Measurements from ENCODE around the gene PLEKHG2. TPM values are rescaled to one million over a fixed set of nuclear protein-coding genes. Genes with fewer than 3 reads are reported as not detected.

The PLEKHG2 gene
- total RNA-seq, 1 donor from 2014 or later: 11.6 TPM

- ATAC-seq (peak; percentile 60), DNase-seq (peak; percentile 99)
- intact Hi-C loops (cut with micrococcal nuclease): no loop called here
These were observed 8.8 kb upstream of the PLEKHG2 start for GRCh38 chr19:39403331-39404312.

GRCh38 chr19:39405261-39405957, 7.1 kb upstream of the PLEKHG2 start:
- ATAC-seq (no peak), DNase-seq (no peak)
- intact Hi-C loops (cut with micrococcal nuclease): no loop called here

GRCh38 chr19:39405958-39406655, 6.4 kb upstream of the PLEKHG2 start:
- peak; percentile 0 for ATAC-seq
- intact Hi-C loops (cut with micrococcal nuclease): no loop called here
- no peak for DNase-seq

- intact Hi-C loops (cut with micrococcal nuclease): no loop called here
- peak; percentile 47 for ATAC-seq
- peak; percentile 94 for DNase-seq
These were observed 5.6 kb upstream of the PLEKHG2 start, which contains the start of gene ZFP36 for GRCh38 chr19:39406656-39407409. TSS of gene ZFP36 (plus strand) at chr19:39406847. CDS start at chr19:39406905, 58 bp downstream.

- DNase-seq (no peak), ATAC-seq (no peak)
These were observed 5.1 kb upstream of the PLEKHG2 start for GRCh38 chr19:39407410-39407659.

GRCh38 chr19:39407660-39408391, 4.6 kb upstream of the PLEKHG2 start:
- ATAC-seq: no peak
- intact Hi-C loops (cut with micrococcal nuclease): no loop called here

More at GRCh38 chr19:39407410-39407659, 5.1 kb upstream of the PLEKHG2 start:
- intact Hi-C loops (cut with micrococcal nuclease): no loop called here

GRCh38 chr19:39408392-39409207, 3.9 kb upstream of the PLEKHG2 start:
- DNase-seq: no peak
- no peak for ATAC-seq
- intact Hi-C loops (cut with micrococcal nuclease): no loop called here

More at GRCh38 chr19:39407660-39408391, 4.6 kb upstream of the PLEKHG2 start:
- peak; percentile 69 for DNase-seq

GRCh38 chr19:39409208-39410016, 3.1 kb upstream of the PLEKHG2 start:
- intact Hi-C loops (cut with micrococcal nuclease): loop anchor here (2.0 kb wide), 1 partner anchor 13 kb away; no protein-coding TSS in a partner anchor
- ATAC-seq: peak; percentile 54
- DNase-seq: peak; percentile 96

GRCh38 chr19:39410017-39410830, 2.2 kb upstream of the PLEKHG2 start:
- DNase-seq: peak; percentile 92
- intact Hi-C loops (cut with micrococcal nuclease): loop anchor here (2.0 kb wide), 1 partner anchor 13 kb away; no protein-coding TSS in a partner anchor
- peak; percentile 39 for ATAC-seq

GRCh38 chr19:39410831-39411080, 1.7 kb upstream of the PLEKHG2 start:
- ATAC-seq (no peak), DNase-seq (no peak)
- intact Hi-C loops (cut with micrococcal nuclease): loop anchor here (2.0 kb wide), 1 partner anchor 14 kb away; no protein-coding TSS in a partner anchor

GRCh38 chr19:39411081-39411831, 1.2 kb upstream of the PLEKHG2 start:
- DNase-seq (no peak), ATAC-seq (no peak)
- intact Hi-C loops (cut with micrococcal nuclease): loop anchor here (2.0 kb wide), 1 partner anchor 14 kb away; no protein-coding TSS in a partner anchor

GRCh38 chr19:39411832-39412099, 703 bp upstream of the PLEKHG2 start:
- DNase-seq: peak; percentile 94
- intact Hi-C loops (cut with micrococcal nuclease): loop anchor here (2.0 kb wide), 1 partner anchor 15 kb away; no protein-coding TSS in a partner anchor
- ATAC-seq: peak; percentile 39

GRCh38 chr19:39412867-39413271, 400 bp downstream of the PLEKHG2 start:
- no peak for ATAC-seq
- intact Hi-C loops (cut with micrococcal nuclease): no loop called here
- DNase-seq: no peak

GRCh38 chr19:39413272-39413910, 922 bp downstream of the PLEKHG2 start:
- peak; percentile 6 for ATAC-seq
- DNase-seq: peak; percentile 84
- intact Hi-C loops (cut with micrococcal nuclease): no loop called here
